K562 (cell line): Measurements from ENCODE around the gene SEMA6B. TPM values are rescaled to one million over a fixed set of nuclear protein-coding genes. Genes with fewer than 3 reads are reported as not detected.

Experiments used
- ATAC-seq: fragments of 200-7000 bp; cut with Tn5 transposase; 3 replicates; pipeline ENCODE4 v1.9.1; 2020; ENCODE audit warnings: moderate library complexity
- BruUV-seq: library from RNA; stranded (reverse); fragments of 400-500 nt; replicated peaks from 2 replicates; lab custom pipeline; 2021; lab: Mats Ljungman, UMichigan
- CTCF ChIA-PET: fragments of 300-600 bp; formaldehyde crosslinking; extraction: SDS; loops from one replicate; lab custom pipeline; 2021; ENCODE audit warnings: low intra/inter-chr PET ratio; lab: Yijun Ruan, JAX
- POLR2A ChIA-PET: fragments of 300-600, 350-650 bp; sonication (Branson Sonifier 250); formaldehyde crosslinking; extraction: SDS; loops from one replicate; lab custom pipeline; 2021; ENCODE audit warnings: antibody characterized with exemption, inconsistent platforms; lab: Yijun Ruan, JAX
- DNase-seq, 4 experiments: peaks; one replicate each; pipeline versions ENCODE4 v3.0.0 to v3.0.0-alpha.2; 2011 to 2018; ENCODE audit warnings: low spot score in 3 of 4, mixed read lengths in 3 of 4; ENCODE audit errors: extremely low read depth in 1 of 4
- FAIRE-seq: peaks from 2 replicates; lab custom pipeline; 2011; peaks lifted over from hg19 to GRCh38; lab: Jason Lieb, UNC
- H2AFZ ChIP-seq: 2 replicates; pipeline ENCODE4 v1.6.0; 2011; ENCODE audit warnings: low read depth, low read length, control low read depth, inconsistent platforms
- H3K27ac ChIP-seq: fragments of 200-600 bp; 3 replicates; pipeline ENCODE4 v1.8.0; 2011; ENCODE audit warnings: low read depth, mild to moderate bottlenecking, control low read depth, inconsistent platforms, low read length, moderate library complexity, mixed read lengths; ENCODE audit errors: extremely low read depth
- H3K27me3 ChIP-seq, 2 experiments: fragments of 300-600 bp in 1 of 2; 2 replicates in 1 of 2; 3 replicates in 1 of 2; pipeline versions ENCODE4 v1.6.0 to v1.8.0; 2011; ENCODE audit warnings: inconsistent platforms in 2 of 2, low read length in 2 of 2, mild to moderate bottlenecking in 1 of 2, mixed read lengths in 1 of 2, moderate library complexity in 1 of 2; ENCODE audit not compliant: control insufficient read depth in 2 of 2, insufficient read depth in 2 of 2
- H3K36me3 ChIP-seq: fragments of 300-600 bp; 3 replicates; pipeline ENCODE4 v1.8.0; 2011; ENCODE audit warnings: mild to moderate bottlenecking, low read length, inconsistent platforms; ENCODE audit not compliant: control insufficient read depth, insufficient read depth
- H3K4me1 ChIP-seq, 2 experiments: fragments of 200-600 bp in 1 of 2; replicated peaks in 1 of 2; 2 replicates in 1 of 2; 3 replicates in 1 of 2; pipeline versions ENCODE4 v1.5.1 to v1.8.0; 2011; ENCODE audit warnings: inconsistent platforms in 2 of 2, low read length in 2 of 2, mild to moderate bottlenecking in 1 of 2, mixed read lengths in 1 of 2, moderate library complexity in 1 of 2; ENCODE audit not compliant: control insufficient read depth in 2 of 2, insufficient read depth in 2 of 2
- H3K4me2 ChIP-seq: 2 replicates; pipeline ENCODE4 v1.6.1; 2011; ENCODE audit warnings: low read length, control low read depth, inconsistent platforms, mixed read lengths; ENCODE audit not compliant: insufficient read depth
- H3K4me3 ChIP-seq: fragments of 200-600 bp; sonication (generic), shearing (Covaris generic); 2 replicates; pipeline ENCODE4 v1.5.1; 2016; ENCODE audit warnings: control low read depth, inconsistent platforms
- H3K79me2 ChIP-seq: fragments of 200-600 bp; 3 replicates; pipeline ENCODE4 v1.8.0; 2011; ENCODE audit warnings: low read length, inconsistent platforms; ENCODE audit not compliant: control insufficient read depth, insufficient read depth
- H3K9ac ChIP-seq, 2 experiments: 2 replicates each; pipeline versions ENCODE4 v1.6.0 to v1.6.1; 2011; ENCODE audit warnings: low read depth in 2 of 2, low read length in 2 of 2, control low read depth in 1 of 2, inconsistent platforms in 1 of 2, mild to moderate bottlenecking in 1 of 2, mixed read lengths in 1 of 2; ENCODE audit not compliant: insufficient read depth in 1 of 2
- H3K9me1 ChIP-seq: one replicate; pipeline ENCODE4 v1.6.0; 2011; ENCODE audit warnings: inconsistent platforms, mild to moderate bottlenecking, low read length, moderate library complexity; ENCODE audit not compliant: control insufficient read depth, insufficient read depth
- H3K9me3 ChIP-seq: replicated peaks from 2 replicates; pipeline ENCODE4 v1.5.1; 2011; ENCODE audit warnings: low read depth, low read length, inconsistent platforms; ENCODE audit not compliant: control insufficient read depth, insufficient read depth
- H4K20me1 ChIP-seq: replicated peaks from 2 replicates; pipeline ENCODE4 v1.6.1; 2011; ENCODE audit warnings: low read length, inconsistent platforms, mixed read lengths; ENCODE audit not compliant: control insufficient read depth, insufficient read depth
- CBX1 ChIP-seq: sonication (generic); IDR thresholded peaks from 2 replicates; pipeline ENCODE4 v1.6.1; 2016; ENCODE audit warnings: antibody characterized with exemption, low read depth, mild to moderate bottlenecking
- NEUROD1 ChIP-seq: fragments of 150-350 bp; IDR thresholded peaks from 2 replicates; pipeline ENCODE4 v1.6.1; 2014; ENCODE audit warnings: borderline replicate concordance, low read length, low read depth; ENCODE audit not compliant: partially characterized antibody
- PHF21A ChIP-seq: fragments of 450-650 bp; IDR thresholded peaks from 2 replicates; pipeline ENCODE4 v1.6.1; 2017; ENCODE audit warnings: low read depth, borderline replicate concordance
- POLR2G ChIP-seq: fragments of 200-400 bp; formaldehyde crosslinking; IDR thresholded peaks from 2 replicates; pipeline ENCODE4 v1.6.1; 2017; ENCODE audit warnings: low read depth, mild to moderate bottlenecking, antibody characterized with exemption, low read length, moderate library complexity
- RBM17 ChIP-seq: fragments of 200-400 bp; formaldehyde crosslinking; IDR thresholded peaks from 2 replicates; pipeline ENCODE4 v1.6.1; 2017; ENCODE audit warnings: low read depth, mild to moderate bottlenecking, low read length, borderline replicate concordance
- RCOR1 ChIP-seq, 2 experiments: IDR thresholded peaks; 2 replicates each; pipeline ENCODE4 v1.6.1; 2012; ENCODE audit warnings: low read depth in 2 of 2, low read length in 2 of 2, borderline replicate concordance in 1 of 2, improper control_type of control experiment in 1 of 2
- XRCC5 ChIP-seq: fragments of 200-400 bp; formaldehyde crosslinking; IDR thresholded peaks from 2 replicates; pipeline ENCODE4 v1.6.1; 2017; ENCODE audit warnings: low read depth, mild to moderate bottlenecking, low read length
- ZBTB12 ChIP-seq: fragments of 250-450 bp; sonication (Bioruptor Pico); IDR thresholded peaks from 2 replicates; pipeline ENCODE4 v1.4.0; 2020
- ZC3H11A ChIP-seq: IDR thresholded peaks from 2 replicates; pipeline ENCODE4 v1.6.1; 2012; ENCODE audit warnings: low read depth, low read length, improper control_type of control experiment
- ZNF778 ChIP-seq: fragments of 450-650 bp; formaldehyde crosslinking; IDR thresholded peaks from 2 replicates; pipeline ENCODE4 v1.4.0; 2020; ENCODE audit warnings: mild to moderate bottlenecking, moderate library complexity
- WGBS: fragments of 100-300 bp; shearing (Covaris generic); methylation state at CpG from one replicate; pipeline ENCODE4 v1.1.6; 2016; ENCODE audit warnings: low coverage, mixed read lengths; ENCODE audit not compliant: insufficient coverage; ENCODE audit errors: missing lambda C conversion rate; 5-methylcytosine and 5-hydroxymethylcytosine counted together
- in situ Hi-C: fragments of 300-500 bp; cut with MboI; formaldehyde crosslinking; loops from 4 replicates; pipeline ENCODE4 v1.15.0; 2018; ENCODE audit warnings: inconsistent platforms, mixed read lengths
- intact Hi-C: fragments of 100-400 bp; cut with micrococcal nuclease; formaldehyde crosslinking; loops from 2 replicates; pipeline ENCODE4 v1.14.2; 2022
- polyA plus RNA-seq, 8 experiments: library from polyadenylated mRNA; depleted of rRNA in 4 of 8; stranded (reverse) in 5 of 8; unstranded in 3 of 8; fragments of >200 nt; fragmentation: Nextera tagmentation in 2 of 8; fragmentation: Illumina TruSeq in 1 of 8; extraction: Ambion mirVana in 2 of 8; extraction: Trizol in 1 of 8; gene quantifications; 2 replicates each; pipeline versions ENCODE4 v1.2.1 to v1.2.3, GENCODE V29; 2011 to 2014; ENCODE audit warnings: inconsistent platforms in 1 of 8, missing spikeins in 1 of 8
- total RNA-seq, 7 experiments: library from RNA; depleted of rRNA in 6 of 7; stranded (reverse); fragments of >200 nt in 6 of 7; fragmentation: Illumina TruSeq in 2 of 7; extraction: Trizol in 2 of 7; gene quantifications; 2 replicates each; pipeline versions ENCODE4 v1.2.1 to v1.2.3, GENCODE V29; 2011 to 2021; ENCODE audit warnings: low replicate concordance in 1 of 7

Gene SEMA6B
- total and polyA plus RNA-seq, 9 of the 15 experiments (the other 6 are each of a cell fraction or from before 2014, with no cell fraction given): 0.65 to 4.6 (median 2.5) TPM; not detected in 2

- Histone ChIP-seq H3K4me2 (no peak overlapping the region), H3K9me3 (no peaks in the 10 kb centered on the region), H3K27me3 (no peaks in the 10 kb centered on the region), H3K9ac (0 out of 4 replicates have a peak overlapping the region, but pooled peaks of 1 of the 2 experiments have one; percentile 7), H3K4me3 (no peak overlapping the region)
- BruUV-seq: no TSS peak
- in situ Hi-C loops: no loop called here
- TF ChIP-seq POLR2G (0 out of 2 replicates have a peak, but pooled peaks have one; percentile 12), RCOR1 (IDR thresholded peaks at IDR 0.05; ENCODE audit: borderline replicate concordance in 1 of 2, low read depth in 2 of 2, low read length in 2 of 2) (no peak)
- TF ChIP-seq, all 486 proteins: peak for 1
- ATAC-seq (no peak), FAIRE-seq (no peak), DNase-seq (no peak)
- peaks cover 3% of the 10 kb centered on the region for H3K9me1 ChIP-seq
- no peaks in the 10 kb centered on the region for H3K79me2 ChIP-seq
- no peak overlapping the region for H3K27ac ChIP-seq
- ChIA-PET POLR2A (interaction anchor here (1.2 kb wide), 1 partner anchor 14 kb away, joined by 3 read pairs; no protein-coding TSS in a partner anchor), CTCF (no interaction called here)
- H3K4me1 ChIP-seq: peaks cover 0 to 62% of the 10 kb centered on the region in 2 experiments; a peak in 2 of 5 replicates
- intact Hi-C loops: no loop called here
- WGBS: 85% methylated on average over 32 of the region's 37 CpGs
- H4K20me1 ChIP-seq: peaks cover 5% of the 10 kb centered on the region; the same call in 1 of the 2 replicates
- peaks cover 34% of the 10 kb centered on the region; the same call in 1 of the 3 replicates for H3K36me3 ChIP-seq
- H2AFZ ChIP-seq: no peak overlapping the region
Measured at GRCh38 chr19:4502282-4503131, 57.0 kb downstream of the SEMA6B start.

GRCh38 chr19:4501691-4502090, 57.8 kb downstream of the SEMA6B start:
- no peak overlapping the region for H3K27ac ChIP-seq
- no peak overlapping the region for H3K4me2 ChIP-seq
- no peaks in the 10 kb centered on the region for H3K27me3 ChIP-seq
- peaks cover 36% of the 10 kb centered on the region; the same call in 1 of the 3 replicates for H3K36me3 ChIP-seq
- CTCF ChIA-PET: no interaction called here
- no peak overlapping the region for H2AFZ ChIP-seq
- no peaks in the 10 kb centered on the region for H3K9me3 ChIP-seq
- no peak overlapping the region for H3K9ac ChIP-seq
- POLR2A ChIA-PET: interaction anchor here (1.2 kb wide), 1 partner anchor 14 kb away, joined by 3 read pairs; no protein-coding TSS in a partner anchor
- H3K4me1 ChIP-seq: peaks cover 0 to 53% of the 10 kb centered on the region in 2 experiments; a peak in 2 of 5 replicates
- in situ Hi-C loops (no loop called here), intact Hi-C loops (no loop called here)
- no peak for FAIRE-seq
- DNase-seq: no peak
- peaks cover 5% of the 10 kb centered on the region; the same call in 1 of the 2 replicates for H4K20me1 ChIP-seq
- ATAC-seq: no peak
- H3K9me1 ChIP-seq: peaks cover 3% of the 10 kb centered on the region
- no peak overlapping the region for H3K4me3 ChIP-seq
- H3K79me2 ChIP-seq: no peaks in the 10 kb centered on the region
- TSS peak; percentile 38 for BruUV-seq
- 97% methylated on average over 20 of the region's 25 CpGs for WGBS
- no peak for TF ChIP-seq RBM17
- TF ChIP-seq PHF21A: no peak
- no peak for TF ChIP-seq XRCC5
- no peak for TF ChIP-seq ZNF778
- no peak for TF ChIP-seq ZC3H11A
- no peak for TF ChIP-seq ZBTB12 (CRISPR knock-in tag)
- TF ChIP-seq NEUROD1: no peak
- no peak for TF ChIP-seq CBX1
